ENCODE measurements around the gene HOXA11. TPM values are rescaled to one million over a fixed set of nuclear protein-coding genes. Genes with fewer than 3 reads are reported as not detected.
A peak's percentile ranks its signal among the peaks of the same experiment; 100 is the strongest.

Gene HOXA11
- total and polyA plus RNA-seq, 11 donors = not detected

DNA sequence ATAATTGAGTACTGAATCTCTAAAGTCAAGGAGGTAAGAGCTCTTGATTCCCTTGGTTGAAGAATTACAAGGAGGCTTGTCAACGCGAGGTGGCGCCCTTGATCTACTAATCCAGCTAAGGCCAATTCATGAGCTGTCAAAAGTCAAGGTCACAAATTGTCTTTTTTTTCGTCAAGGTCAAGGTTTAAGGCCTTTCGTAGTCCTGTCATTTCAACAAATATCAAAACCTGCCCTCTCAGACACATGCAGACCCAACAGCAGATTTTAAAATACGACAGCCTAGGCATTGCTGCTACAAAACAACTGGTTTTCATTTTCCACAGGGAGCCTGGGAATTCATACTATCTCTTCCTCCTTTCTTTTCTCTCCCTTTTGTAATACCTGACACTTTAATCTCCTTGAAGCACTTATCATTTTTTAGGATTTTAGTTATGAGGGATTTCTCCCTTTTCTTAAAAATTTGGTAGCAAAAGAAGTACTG lies 11.3 kb upstream of the HOXA11 start:
- H3K4me3 ChIP-seq = no peak overlapping the region
- no peaks in the 10 kb centered on the region for H3K36me3 ChIP-seq
- peaks cover 4 to 50% (median 23%) of the 10 kb centered on the region in 12 donors for H3K4me1 ChIP-seq
- H3K27ac ChIP-seq = peak overlapping the region in 1 of 12 donors; percentile 91
- H3K9me3 ChIP-seq = no peaks in the 10 kb centered on the region
- intact Hi-C loops (cut with DNase I) = loop anchor here (2.0 to 10.0 kb wide), 14 partner anchors 381 to 901 kb away; no protein-coding TSS in a partner anchor
- peaks cover 83 to 98% (median 91%) of the 10 kb centered on the region in 9 donors for H3K27me3 ChIP-seq
- 2 to 4% (median 3%) methylated on average over 6 of the region's 6 CpGs for WGBS, 4 donors
- ATAC-seq (peak in 2 of 4 donors; percentile 54 to 70), DNase-seq (peak in 4 of 5 donors; percentile 69 to 86 (median 74))
- TF ChIP-seq CTCF (IDR thresholded peaks at IDR 0.05) = peak; percentile 55 to 85 (median 74)
- TF ChIP-seq POLR2A (IDR thresholded peaks at IDR 0.05) = no peak

DNA sequence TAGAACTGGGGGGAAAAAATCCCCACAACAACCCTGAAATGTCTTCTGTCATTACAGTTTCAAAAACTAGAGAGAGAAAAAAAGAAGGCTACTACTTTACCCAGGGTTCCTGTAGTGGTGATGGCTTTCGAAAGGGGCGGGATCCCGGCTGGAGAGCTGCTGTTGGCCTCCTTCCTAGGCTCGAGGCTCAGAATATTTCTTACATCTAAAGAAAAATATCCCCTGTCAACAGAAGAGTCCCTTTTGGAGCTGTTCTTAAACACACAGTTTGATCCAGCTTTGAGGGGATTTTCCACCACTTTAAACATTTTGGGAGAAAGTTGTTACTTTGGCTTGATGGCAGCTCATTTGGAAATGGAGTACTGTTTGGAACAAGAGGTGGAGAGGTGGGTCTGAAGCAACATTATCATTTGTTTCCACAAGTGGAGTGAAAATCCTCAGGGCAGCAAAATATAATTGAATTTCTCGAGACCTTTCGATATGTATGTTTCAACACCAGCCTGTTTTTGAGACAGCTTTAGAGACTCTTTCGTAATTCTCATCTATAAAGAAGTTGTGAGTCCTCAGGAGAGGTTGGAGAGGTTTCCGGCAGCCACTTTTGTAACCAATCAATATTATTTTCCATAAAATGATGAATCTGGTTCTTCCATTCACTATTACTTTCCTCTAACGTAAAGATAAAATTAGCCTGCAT lies 9.8 kb upstream of the HOXA11 start:
- ATAC-seq = no peak
- Histone ChIP-seq H3K27me3 (peaks cover 83 to 98% (median 93%) of the 10 kb centered on the region in 9 donors), H3K4me3 (peak overlapping the region in 1 of 12 donors; percentile 4), H3K4me1 (peaks cover 0 to 40% (median 15%) of the 10 kb centered on the region in 12 donors), H3K9me3 (no peaks in the 10 kb centered on the region), H3K36me3 (no peaks in the 10 kb centered on the region), H3K27ac (peak overlapping the region in 1 of 12 donors; percentile 91)
- intact Hi-C loops (cut with DNase I) = loop anchor here (5.0 to 10.0 kb wide), 12 partner anchors 382 to 902 kb away; no protein-coding TSS in a partner anchor
- 32 to 39% (median 35%) methylated on average over 9 of the region's 9 CpGs for WGBS, 4 donors
- DNase-seq = no peak
- TF ChIP-seq POLR2A (IDR thresholded peaks at IDR 0.05) (no peak), CTCF (IDR thresholded peaks at IDR 0.05) (no peak)

DNA sequence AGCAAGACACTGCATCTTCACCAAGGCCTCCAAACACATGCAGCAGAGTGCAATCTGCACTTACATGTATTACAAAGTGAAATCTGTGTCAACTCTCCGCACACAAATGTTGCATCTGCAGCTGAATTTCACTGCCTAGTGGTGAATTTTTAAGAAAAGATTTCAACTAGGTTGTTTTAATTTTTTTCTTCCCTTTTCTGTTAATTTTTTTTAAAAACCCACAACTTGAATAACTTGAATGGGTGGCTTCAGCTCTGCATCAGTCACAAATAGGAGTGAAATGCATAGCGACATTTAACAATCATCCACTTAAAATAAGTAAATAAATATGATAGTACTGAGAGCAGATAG lies 8.9 kb upstream of the HOXA11 start:
- H3K27ac ChIP-seq = peak overlapping the region in 1 of 12 donors; percentile 91
- WGBS, 4 donors = 29 to 50% (median 40%) methylated on average over 2 of the region's 2 CpGs
- peaks cover 0 to 38% (median 15%) of the 10 kb centered on the region in 12 donors for H3K4me1 ChIP-seq
- no peaks in the 10 kb centered on the region for H3K9me3 ChIP-seq
- peak overlapping the region in 1 of 12 donors; percentile 4 for H3K4me3 ChIP-seq
- no peaks in the 10 kb centered on the region for H3K36me3 ChIP-seq
- TF ChIP-seq CTCF (IDR thresholded peaks at IDR 0.05) (no peak), POLR2A (IDR thresholded peaks at IDR 0.05) (no peak)
- ATAC-seq = no peak
- peaks cover 85 to 100% (median 98%) of the 10 kb centered on the region in 9 donors for H3K27me3 ChIP-seq
- DNase-seq = no peak
- intact Hi-C loops (cut with DNase I) = loop anchor here in 8 of 10 donors (10.0 kb wide), 5 partner anchors 591 to 901 kb away; no protein-coding TSS in a partner anchor

DNA sequence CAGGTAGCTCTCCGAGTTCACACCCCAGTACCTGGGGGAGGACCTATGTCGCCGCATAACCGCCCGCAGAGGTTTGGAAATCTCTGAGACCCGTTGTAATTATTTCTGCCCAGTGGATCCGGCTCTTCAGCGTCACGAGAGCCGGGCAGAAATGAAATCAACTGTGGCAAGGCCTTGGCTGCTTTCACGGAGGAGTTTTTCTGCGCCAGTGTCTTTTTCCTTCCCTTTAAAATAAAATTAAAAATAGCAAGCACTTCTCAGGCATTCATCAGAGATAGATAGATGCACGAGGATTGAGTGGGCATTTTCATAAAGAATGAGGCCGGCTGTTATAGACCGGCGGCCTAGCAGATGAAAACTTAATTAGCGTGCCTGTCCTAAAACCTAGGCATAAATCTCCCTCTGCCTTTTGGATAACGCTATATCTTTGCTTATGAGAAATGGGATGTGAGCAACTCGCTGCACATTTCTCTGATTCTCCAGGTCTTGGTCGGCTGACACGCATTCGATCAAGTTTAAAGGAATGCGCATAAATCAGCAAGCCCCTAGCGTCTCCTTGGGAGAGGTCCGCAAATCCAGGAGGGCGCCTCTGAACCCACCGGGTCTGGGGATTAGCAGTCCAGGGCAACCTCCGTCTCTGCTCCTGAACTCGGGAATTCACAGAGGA lies 8.4 kb upstream of the HOXA11 start:
- 12 to 21% (median 18%) methylated on average over 29 of the region's 29 CpGs for WGBS, 4 donors
- H3K9me3 ChIP-seq = no peaks in the 10 kb centered on the region
- H3K4me3 ChIP-seq = peak overlapping the region in 8 of 12 donors; percentile 2 to 51 (median 30)
- H3K27me3 ChIP-seq = peaks cover 85 to 100% (median 98%) of the 10 kb centered on the region in 9 donors
- TF ChIP-seq CTCF (IDR thresholded peaks at IDR 0.05) (no peak), POLR2A (IDR thresholded peaks at IDR 0.05) (no peak)
- no peaks in the 10 kb centered on the region for H3K36me3 ChIP-seq
- ATAC-seq = no peak
- peak overlapping the region in 1 of 12 donors; percentile 91 for H3K27ac ChIP-seq
- no peak for DNase-seq
- intact Hi-C loops (cut with DNase I) = loop anchor here in 8 of 10 donors (10.0 kb wide), 5 partner anchors 591 to 901 kb away; no protein-coding TSS in a partner anchor
- H3K4me1 ChIP-seq = peaks cover 0 to 38% (median 17%) of the 10 kb centered on the region in 12 donors

Measured in heart left ventricle (tissue), 16 donors.